ENCODE measurements around the gene HAUS8. TPM values are rescaled to one million over a fixed set of nuclear protein-coding genes. Genes with fewer than 3 reads are reported as not detected.
A peak's percentile ranks its signal among the peaks of the same experiment; 100 is the strongest.

The HAUS8 gene
- total RNA-seq, 2 experiments from 2014 or later: 47.3 to 74.1 TPM

GRCh38 chr19:17077447-17078028 is 2.3 kb upstream of the HAUS8 start:
- H4K20me1 ChIP-seq (ENCODE audit: insufficient read depth, low read length): peaks cover 15% of the 10 kb centered on the region
- no peak overlapping the region for H3K27ac ChIP-seq (ENCODE audit: low read depth, low read length, poor library complexity, severe bottlenecking)
- BruUV-seq (replicated peaks): no TSS peak
- ChIA-PET POLR2A (interaction anchor here (1.1 to 1.4 kb wide), 2 partner anchors 48 to 145 kb away, joined by 3 to 6 read pairs; no protein-coding TSS in a partner anchor), CTCF (ENCODE audit: unreplicated experiment) (no interaction called here)
- H3K4me1 ChIP-seq (ENCODE audit: insufficient read depth, low read length, poor library complexity, severe bottlenecking): peaks cover 67% of the 10 kb centered on the region
- DNase-seq (ENCODE audit: low spot score): no peak
- H3K4me2 ChIP-seq (ENCODE audit: low read length): peak overlapping the region; percentile 86
- intact Hi-C loops (cut with micrococcal nuclease; ENCODE audit: unreplicated experiment): loop anchor here (2.0 to 10.0 kb wide), 2 partner anchors 167 to 633 kb away; partner anchors contain the start of gene NR2F6
- H3K9me3 ChIP-seq (ENCODE audit: low read length): no peaks in the 10 kb centered on the region
- H2AFZ ChIP-seq (ENCODE audit: low read length): no peak overlapping the region
- peaks cover 15% of the 10 kb centered on the region for H3K36me3 ChIP-seq (ENCODE audit: insufficient read depth, low read length)
- H3K9me2 ChIP-seq (ENCODE audit: insufficient read depth, low read length): no peaks in the 10 kb centered on the region
- TF ChIP-seq, protein P1, sequence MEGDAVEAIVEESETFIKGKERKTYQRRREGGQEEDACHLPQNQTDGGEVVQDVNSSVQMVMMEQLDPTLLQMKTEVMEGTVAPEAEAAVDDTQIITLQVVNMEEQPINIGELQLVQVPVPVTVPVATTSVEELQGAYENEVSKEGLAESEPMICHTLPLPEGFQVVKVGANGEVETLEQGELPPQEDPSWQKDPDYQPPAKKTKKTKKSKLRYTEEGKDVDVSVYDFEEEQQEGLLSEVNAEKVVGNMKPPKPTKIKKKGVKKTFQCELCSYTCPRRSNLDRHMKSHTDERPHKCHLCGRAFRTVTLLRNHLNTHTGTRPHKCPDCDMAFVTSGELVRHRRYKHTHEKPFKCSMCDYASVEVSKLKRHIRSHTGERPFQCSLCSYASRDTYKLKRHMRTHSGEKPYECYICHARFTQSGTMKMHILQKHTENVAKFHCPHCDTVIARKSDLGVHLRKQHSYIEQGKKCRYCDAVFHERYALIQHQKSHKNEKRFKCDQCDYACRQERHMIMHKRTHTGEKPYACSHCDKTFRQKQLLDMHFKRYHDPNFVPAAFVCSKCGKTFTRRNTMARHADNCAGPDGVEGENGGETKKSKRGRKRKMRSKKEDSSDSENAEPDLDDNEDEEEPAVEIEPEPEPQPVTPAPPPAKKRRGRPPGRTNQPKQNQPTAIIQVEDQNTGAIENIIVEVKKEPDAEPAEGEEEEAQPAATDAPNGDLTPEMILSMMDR (conservative IDR thresholded peaks at IDR 0.05; ENCODE audit: low read length): no peak
- no peak for TF ChIP-seq EZH2phosphoT487 (IDR thresholded peaks at IDR 0.05; ENCODE audit: borderline replicate concordance, low read depth, low read length)
- H3K4me3 ChIP-seq (ENCODE audit: low read depth, low read length, poor library complexity, severe bottlenecking): peak overlapping the region; percentile 84
- peaks cover 88% of the 10 kb centered on the region for H3K79me2 ChIP-seq (ENCODE audit: insufficient read depth, low read depth, low read length)

GRCh38 chr19:17076543-17076991 is 1.3 kb upstream of the HAUS8 start:
- Histone ChIP-seq H3K9me3 (ENCODE audit: low read length) (no peaks in the 10 kb centered on the region), H3K4me1 (ENCODE audit: insufficient read depth, low read length, poor library complexity, severe bottlenecking) (peaks cover 58% of the 10 kb centered on the region)
- CTCF ChIA-PET (ENCODE audit: unreplicated experiment): interaction anchor here (0.6 kb wide), 1 partner anchor 49 kb away, joined by 3 read pairs; no protein-coding TSS in a partner anchor

More at GRCh38 chr19:17076543-17076991, 1.3 kb upstream of the HAUS8 start:
- TF ChIP-seq EZH2phosphoT487 (IDR thresholded peaks at IDR 0.05; ENCODE audit: borderline replicate concordance, low read depth, low read length): no peak
- TF ChIP-seq, protein P1 (conservative IDR thresholded peaks at IDR 0.05; ENCODE audit: low read length): no peak
- Histone ChIP-seq H3K4me3 (ENCODE audit: low read depth, low read length, poor library complexity, severe bottlenecking) (peak overlapping the region; percentile 84), H3K36me3 (ENCODE audit: insufficient read depth, low read length) (peaks cover 25% of the 10 kb centered on the region), H3K79me2 (ENCODE audit: insufficient read depth, low read depth, low read length) (peaks cover 88% of the 10 kb centered on the region), H4K20me1 (ENCODE audit: insufficient read depth, low read length) (peaks cover 15% of the 10 kb centered on the region), H3K9me2 (ENCODE audit: insufficient read depth, low read length) (no peaks in the 10 kb centered on the region), H3K27ac (ENCODE audit: low read depth, low read length, poor library complexity, severe bottlenecking) (peak overlapping the region; percentile 53), H3K4me2 (ENCODE audit: low read length) (peak overlapping the region; percentile 86), H2AFZ (ENCODE audit: low read length) (no peak overlapping the region)
- no TSS peak for BruUV-seq (replicated peaks)
- peak; percentile 45 for DNase-seq (ENCODE audit: low spot score)
- intact Hi-C loops (cut with micrococcal nuclease; ENCODE audit: unreplicated experiment): loop anchor here (2.0 to 10.0 kb wide), 2 partner anchors 168 to 632 kb away; partner anchors contain the start of gene NR2F6
- POLR2A ChIA-PET: interaction anchor here (0.6 to 1.5 kb wide), 6 partner anchors 29 to 165 kb away, joined by 3 to 6 read pairs (median 3); no protein-coding TSS in a partner anchor
